Ishikawa (cell line): ENCODE data around the gene DHX30.

Experiments used
- EP300 ChIP-seq: IDR thresholded peaks from 2 replicates; pipeline ENCODE4 v1.6.1; 2012; ENCODE audit warnings: borderline replicate concordance
- MAX ChIP-seq: IDR thresholded peaks from 2 replicates; pipeline ENCODE4 v1.6.1; 2012
- RAD21 ChIP-seq: IDR thresholded peaks from 2 replicates; pipeline ENCODE4 v1.6.1; 2012; ENCODE audit warnings: low read depth
- YY1 ChIP-seq: IDR thresholded peaks from 2 replicates; pipeline ENCODE4 v1.6.1; 2012; ENCODE audit warnings: low read depth

GRCh38 chr3:47849186-47849698 is 46.3 kb downstream of the DHX30 start:
- TF ChIP-seq YY1: no peak
- no peak for TF ChIP-seq EP300
- no peak for TF ChIP-seq RAD21
- TF ChIP-seq MAX: no peak
